ENCODE data around the gene TSR3. TPM values are rescaled to one million over a fixed set of nuclear protein-coding genes. Genes with fewer than 3 reads are reported as not detected.

The TSR3 gene
- total RNA-seq, 4 donors from 2014 or later: 84.1 to 107 (median 96.7) TPM

GRCh38 chr16:1367486-1368174 is 16.0 kb upstream of the TSR3 start:
- no peak overlapping the region for H3K27ac ChIP-seq
- no peak for TF ChIP-seq POLR2A (IDR thresholded peaks at IDR 0.05)
- no peak for TF ChIP-seq CTCF (IDR thresholded peaks at IDR 0.05)
- WGBS, 2 donors: 87 to 92% methylated on average over 6 to 19 of the region's 27 CpGs
- H3K4me1 ChIP-seq: no peaks in the 10 kb centered on the region
- intact Hi-C loops (cut with DNase I): no loop called here
- DNase-seq: no peak
- H3K9me3 ChIP-seq: no peaks in the 10 kb centered on the region
- H3K36me3 ChIP-seq: peaks cover 21 to 37% of the 10 kb centered on the region in 2 donors
- no peak overlapping the region for H3K4me3 ChIP-seq (replicated peaks in 1 of 3)
- no peaks in the 10 kb centered on the region for H3K27me3 ChIP-seq

- Histone ChIP-seq H3K4me3 (replicated peaks in 1 of 3) (no peak overlapping the region), H3K36me3 (peaks cover 25 to 45% of the 10 kb centered on the region in 2 donors), H3K27me3 (no peaks in the 10 kb centered on the region), H3K27ac (no peak overlapping the region), H3K9me3 (no peaks in the 10 kb centered on the region), H3K4me1 (no peaks in the 10 kb centered on the region)
- intact Hi-C loops (cut with DNase I): no loop called here
- 89 to 94% methylated on average over 17 to 24 of the region's 24 CpGs for WGBS, 2 donors
- DNase-seq: no peak
- TF ChIP-seq CTCF (IDR thresholded peaks at IDR 0.05) (no peak), POLR2A (IDR thresholded peaks at IDR 0.05) (no peak)
Observed at GRCh38 chr16:1366712-1367299, 15.1 kb upstream of the TSR3 start.

- no peaks in the 10 kb centered on the region for H3K4me1 ChIP-seq
- H3K36me3 ChIP-seq: peaks cover 22 to 48% of the 10 kb centered on the region in 2 donors
- WGBS, 2 donors: 91 to 93% methylated on average over 11 to 20 of the region's 29 CpGs
- no peak for DNase-seq
- no peaks in the 10 kb centered on the region for H3K9me3 ChIP-seq
- no peak overlapping the region for H3K27ac ChIP-seq
- intact Hi-C loops (cut with DNase I): no loop called here
- no peaks in the 10 kb centered on the region for H3K27me3 ChIP-seq
- no peak overlapping the region for H3K4me3 ChIP-seq (replicated peaks in 1 of 3)
- TF ChIP-seq CTCF (IDR thresholded peaks at IDR 0.05): no peak
- TF ChIP-seq POLR2A (IDR thresholded peaks at IDR 0.05): no peak
Observed at GRCh38 chr16:1366060-1366711, 14.5 kb upstream of the TSR3 start.

GRCh38 chr16:1364510-1364909 is 12.8 kb upstream of the TSR3 start:
- Histone ChIP-seq H3K9me3 (no peaks in the 10 kb centered on the region), H3K36me3 (peaks cover 27 to 38% of the 10 kb centered on the region in 2 donors), H3K4me3 (replicated peaks in 1 of 3) (no peak overlapping the region), H3K27me3 (no peaks in the 10 kb centered on the region), H3K4me1 (no peaks in the 10 kb centered on the region), H3K27ac (no peak overlapping the region)
- no peak for TF ChIP-seq CTCF (IDR thresholded peaks at IDR 0.05)
- TF ChIP-seq POLR2A (IDR thresholded peaks at IDR 0.05): no peak
- DNase-seq: no peak
- intact Hi-C loops (cut with DNase I): no loop called here
- WGBS, 2 donors: 86 to 97% methylated on average over 14 to 18 of the region's 22 CpGs

Measured in thyroid gland (tissue), 4 donors.